DND-41 (cell line): Measurements from ENCODE around the gene LAMB1.

Experiments used
- CTCF ChIP-seq: IDR thresholded peaks from 2 replicates; pipeline ENCODE4 v1.5.1; 2012; ENCODE audit warnings: borderline replicate concordance, low read length, moderate library complexity, mild to moderate bottlenecking; ENCODE audit not compliant: poor library complexity, severe bottlenecking; ENCODE audit errors: extremely low read depth
- EZH2 ChIP-seq: IDR thresholded peaks from 3 replicates; pipeline ENCODE4 v1.6.1; 2012; ENCODE audit warnings: borderline replicate concordance, low read depth, mild to moderate bottlenecking, moderate library complexity, low read length, inconsistent platforms; ENCODE audit not compliant: severe bottlenecking

GRCh38 chr7:107944411-107945169 is 58.4 kb downstream of the LAMB1 start:
- TF ChIP-seq CTCF = no peak
- no peak for TF ChIP-seq EZH2
